Loucy (cell line): ENCODE measurements around the gene CHD9NB.

ENCODE experiments used
- H2AFZ ChIP-seq: fragments of 200-600 bp; sonication (generic); 2 replicates; pipeline ENCODE4 v1.6.0; 2016; ENCODE audit warnings: antibody characterized with exemption, mild to moderate bottlenecking, low read length, moderate library complexity
- H3F3A ChIP-seq: fragments of 200-600 bp; 2 replicates; pipeline ENCODE4 v1.6.0; 2016; ENCODE audit warnings: antibody characterized with exemption, low read depth, mild to moderate bottlenecking
- H3K27me3 ChIP-seq: fragments of 200-600 bp; sonication (generic); 2 replicates; pipeline ENCODE4 v1.6.1; 2014; ENCODE audit warnings: low read length, mild to moderate bottlenecking; ENCODE audit not compliant: insufficient read depth, poor library complexity, severe bottlenecking
- H3K36me3 ChIP-seq: fragments of 200-600 bp; sonication (generic); 2 replicates; pipeline ENCODE4 v1.6.1; 2016; ENCODE audit warnings: low read length; ENCODE audit not compliant: insufficient read depth
- H3K4me1 ChIP-seq: fragments of 200-600 bp; sonication (generic); 2 replicates; pipeline ENCODE4 v1.5.1; 2014; ENCODE audit warnings: low read length, mild to moderate bottlenecking; ENCODE audit not compliant: insufficient read depth, poor library complexity, severe bottlenecking
- H3K4me2 ChIP-seq: fragments of 200-600 bp; sonication (generic); 2 replicates; pipeline ENCODE4 v1.6.0; 2014; ENCODE audit warnings: antibody characterized with exemption, low read length, low read depth, mild to moderate bottlenecking; ENCODE audit not compliant: poor library complexity, severe bottlenecking
- H3K4me3 ChIP-seq: fragments of 200-600 bp; sonication (generic); 2 replicates; pipeline ENCODE4 v1.5.1; 2014; ENCODE audit warnings: low read length, mild to moderate bottlenecking, mixed read lengths; ENCODE audit not compliant: poor library complexity, severe bottlenecking
- H3K79me2 ChIP-seq: fragments of 200-600 bp; sonication (generic); 2 replicates; pipeline ENCODE4 v1.6.1; 2014; ENCODE audit warnings: low read length; ENCODE audit not compliant: insufficient read depth
- H3K9ac ChIP-seq: fragments of 200-600 bp; sonication (generic); 2 replicates; pipeline ENCODE4 v1.6.0; 2014; ENCODE audit warnings: mild to moderate bottlenecking, low read depth, low read length, moderate library complexity; ENCODE audit not compliant: poor library complexity, severe bottlenecking
- H3K9me2 ChIP-seq: fragments of 200-600 bp; sonication (generic); replicated peaks from 2 replicates; pipeline ENCODE4 v1.6.1; 2016; ENCODE audit warnings: low read depth, low read length, mixed read lengths
- H3K9me3 ChIP-seq: fragments of 200-600 bp; sonication (generic); 2 replicates; pipeline ENCODE4 v1.6.1; 2014; ENCODE audit warnings: mild to moderate bottlenecking, antibody characterized with exemption, low read length, low read depth; ENCODE audit not compliant: insufficient read depth
- H4K20me1 ChIP-seq: fragments of 200-600 bp; sonication (generic); 2 replicates; pipeline ENCODE4 v1.6.0; 2014; ENCODE audit warnings: antibody characterized with exemption, low read length, mild to moderate bottlenecking; ENCODE audit not compliant: insufficient read depth, poor library complexity, severe bottlenecking
- EZH2phosphoT487 ChIP-seq: fragments of 200-600 bp; IDR thresholded peaks from 2 replicates; pipeline ENCODE4 v1.6.1; 2018; ENCODE audit warnings: antibody characterized with exemption, mild to moderate bottlenecking, moderate library complexity, borderline replicate concordance
- TF ChIP-seq, protein P1 (sequence below): fragments of 200-600 bp; sonication (generic); conservative IDR thresholded peaks from 2 replicates; pipeline ENCODE4 v1.5.1; 2014; ENCODE audit warnings: mild to moderate bottlenecking, antibody characterized with exemption, low read length

CHD9NB gene

DNA sequence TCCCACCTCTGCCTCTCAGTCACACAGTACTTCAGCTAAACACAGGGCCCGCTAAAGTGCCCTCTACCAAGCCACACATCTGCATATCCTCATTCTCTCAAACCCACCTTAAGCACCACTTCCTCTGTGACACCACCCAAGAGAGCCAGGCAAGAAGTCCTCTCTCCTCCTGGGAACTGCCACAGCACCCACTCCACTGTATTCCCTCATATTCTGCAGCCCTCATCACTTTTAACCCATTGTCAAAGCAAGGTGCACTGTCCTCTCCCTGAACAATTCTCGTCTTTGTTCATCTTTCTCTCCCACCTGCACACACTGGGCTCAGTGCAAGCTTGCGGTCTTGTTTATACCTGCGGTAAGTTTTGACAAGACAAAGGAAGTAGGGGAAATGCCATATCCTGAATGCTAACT is 15.7 kb upstream of the CHD9NB start:
- Histone ChIP-seq H3K9ac (no peak overlapping the region), H3K27me3 (no peaks in the 10 kb centered on the region), H3K79me2 (0 out of 2 replicates have a peak, but pooled peaks cover 4% of the 10 kb centered on the region), H3K36me3 (no peaks in the 10 kb centered on the region), H3K9me2 (no peaks in the 10 kb centered on the region), H2AFZ (no peak overlapping the region), H4K20me1 (no peaks in the 10 kb centered on the region), H3K4me1 (peaks cover 6% of the 10 kb centered on the region), H3K4me3 (no peak overlapping the region), H3K9me3 (no peaks in the 10 kb centered on the region), H3F3A (no peaks in the 10 kb centered on the region), H3K4me2 (no peak overlapping the region)
- TF ChIP-seq, protein P1, sequence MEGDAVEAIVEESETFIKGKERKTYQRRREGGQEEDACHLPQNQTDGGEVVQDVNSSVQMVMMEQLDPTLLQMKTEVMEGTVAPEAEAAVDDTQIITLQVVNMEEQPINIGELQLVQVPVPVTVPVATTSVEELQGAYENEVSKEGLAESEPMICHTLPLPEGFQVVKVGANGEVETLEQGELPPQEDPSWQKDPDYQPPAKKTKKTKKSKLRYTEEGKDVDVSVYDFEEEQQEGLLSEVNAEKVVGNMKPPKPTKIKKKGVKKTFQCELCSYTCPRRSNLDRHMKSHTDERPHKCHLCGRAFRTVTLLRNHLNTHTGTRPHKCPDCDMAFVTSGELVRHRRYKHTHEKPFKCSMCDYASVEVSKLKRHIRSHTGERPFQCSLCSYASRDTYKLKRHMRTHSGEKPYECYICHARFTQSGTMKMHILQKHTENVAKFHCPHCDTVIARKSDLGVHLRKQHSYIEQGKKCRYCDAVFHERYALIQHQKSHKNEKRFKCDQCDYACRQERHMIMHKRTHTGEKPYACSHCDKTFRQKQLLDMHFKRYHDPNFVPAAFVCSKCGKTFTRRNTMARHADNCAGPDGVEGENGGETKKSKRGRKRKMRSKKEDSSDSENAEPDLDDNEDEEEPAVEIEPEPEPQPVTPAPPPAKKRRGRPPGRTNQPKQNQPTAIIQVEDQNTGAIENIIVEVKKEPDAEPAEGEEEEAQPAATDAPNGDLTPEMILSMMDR: no peak
- TF ChIP-seq EZH2phosphoT487: no peak

DNA sequence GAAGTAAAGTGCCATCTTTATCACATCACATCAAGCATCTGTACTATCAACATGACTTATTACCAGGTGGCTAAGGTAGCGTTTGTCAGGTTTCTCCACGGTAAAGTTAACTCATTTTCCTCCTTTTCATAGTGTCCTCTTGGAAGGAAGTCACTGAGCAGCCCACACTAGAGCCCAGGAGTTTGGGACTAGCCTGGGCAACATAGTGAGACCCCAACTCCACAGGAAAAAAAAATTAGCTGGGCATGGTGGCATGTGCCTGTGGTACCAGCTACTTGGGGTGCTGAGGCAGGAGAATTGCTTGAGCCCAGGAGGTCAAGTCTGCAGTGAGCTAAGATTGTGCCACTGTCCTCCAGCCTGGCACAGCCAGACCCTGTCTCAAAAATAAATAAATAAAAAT is 15.0 kb upstream of the CHD9NB start:
- H3K79me2 ChIP-seq: 0 out of 2 replicates have a peak, but pooled peaks cover 4% of the 10 kb centered on the region
- no peak overlapping the region for H3K9ac ChIP-seq
- H3K4me3 ChIP-seq: no peak overlapping the region
- peaks cover 6% of the 10 kb centered on the region for H3K4me1 ChIP-seq
- no peaks in the 10 kb centered on the region for H4K20me1 ChIP-seq
- TF ChIP-seq EZH2phosphoT487: no peak
- TF ChIP-seq, protein P1: no peak
- H3K36me3 ChIP-seq: no peaks in the 10 kb centered on the region
- no peaks in the 10 kb centered on the region for H3F3A ChIP-seq
- H3K27me3 ChIP-seq: no peaks in the 10 kb centered on the region
- no peak overlapping the region for H3K4me2 ChIP-seq
- H3K9me3 ChIP-seq: no peaks in the 10 kb centered on the region
- no peak overlapping the region for H2AFZ ChIP-seq
- no peaks in the 10 kb centered on the region for H3K9me2 ChIP-seq

DNA sequence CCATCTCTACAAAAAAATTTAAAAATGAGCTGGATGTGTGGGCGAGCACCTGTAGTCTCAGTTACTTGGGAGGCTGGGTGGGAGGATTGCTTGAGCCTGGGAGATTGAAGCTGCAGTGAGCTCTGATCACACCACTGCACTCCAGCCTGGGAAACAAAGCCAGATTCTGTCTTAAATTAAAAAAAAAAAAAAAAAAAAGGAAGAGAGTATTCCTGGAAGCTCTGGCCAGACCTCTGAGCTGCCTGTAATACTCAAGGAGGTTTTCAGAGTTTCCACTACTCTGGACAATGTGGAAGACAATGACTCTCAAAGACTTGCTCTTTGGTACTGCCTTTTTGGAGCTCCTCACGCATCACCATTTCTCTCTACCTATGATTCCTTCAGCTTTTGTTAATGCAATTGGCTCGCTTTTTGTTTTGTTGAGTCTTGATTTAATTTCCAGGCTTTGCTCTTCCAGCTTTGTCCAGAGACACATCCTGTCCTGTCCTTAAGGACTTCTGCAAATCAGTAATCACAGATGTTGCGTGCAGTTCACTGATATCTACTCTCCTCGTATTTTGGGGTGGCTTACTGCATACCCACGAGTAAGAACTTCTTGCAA is 12.9 kb upstream of the CHD9NB start:
- Histone ChIP-seq H4K20me1 (no peaks in the 10 kb centered on the region), H3K27me3 (no peaks in the 10 kb centered on the region), H3K9me3 (no peaks in the 10 kb centered on the region), H3K4me3 (no peak overlapping the region), H3K4me2 (no peak overlapping the region), H3K36me3 (no peaks in the 10 kb centered on the region), H3K79me2 (0 out of 2 replicates have a peak, but pooled peaks cover 4% of the 10 kb centered on the region), H3K4me1 (peaks cover 6% of the 10 kb centered on the region), H3F3A (no peaks in the 10 kb centered on the region), H3K9ac (no peak overlapping the region), H3K9me2 (no peaks in the 10 kb centered on the region), H2AFZ (no peak overlapping the region)
- TF ChIP-seq, protein P1: no peak
- no peak for TF ChIP-seq EZH2phosphoT487
